NCI-H1048 (cell line): Measurements from ENCODE around the gene CEND1.
A peak's percentile ranks its signal among the peaks of the same experiment; 100 is the strongest.

Experiments used
- DNase-seq: peaks from one replicate; lab custom pipeline; 2025; lab: John Stamatoyannopoulos, UW

CEND1 gene

GRCh38 chr11:794766-795633, 5.1 kb upstream of the CEND1 start:
- DNase-seq = no peak

GRCh38 chr11:794013-794765, 4.3 kb upstream of the CEND1 start:
- DNase-seq = no peak

GRCh38 chr11:793556-793955, 3.7 kb upstream of the CEND1 start:
- DNase-seq = no peak

- DNase-seq = no peak
Measured at GRCh38 chr11:792873-793272, 3.0 kb upstream of the CEND1 start.

GRCh38 chr11:792535-792821, 2.6 kb upstream of the CEND1 start:
- DNase-seq = no peak

GRCh38 chr11:791658-792534, 2.0 kb upstream of the CEND1 start:
- no peak for DNase-seq

- no peak for DNase-seq
Measured at GRCh38 chr11:790721-791564, 1.1 kb upstream of the CEND1 start.

- no peak for DNase-seq
Measured at GRCh38 chr11:788953-789940, 643 bp downstream of the CEND1 start.

GRCh38 chr11:788009-788640, 1.8 kb downstream of the CEND1 start:
- DNase-seq = no peak

GRCh38 chr11:787084-787675, 2.7 kb downstream of the CEND1 start:
- no peak for DNase-seq

GRCh38 chr11:786235-787083, 3.4 kb downstream of the CEND1 start:
- DNase-seq = no peak

GRCh38 chr11:783581-784015, 6.3 kb downstream of the CEND1 start:
- DNase-seq = peak; percentile 60

- DNase-seq = no peak
Measured at GRCh38 chr11:782264-783174, 7.4 kb downstream of the CEND1 start.

- no peak for DNase-seq
Measured at GRCh38 chr11:779955-780532, 9.8 kb downstream of the CEND1 start.

GRCh38 chr11:778976-779954, 10.6 kb downstream of the CEND1 start:
- no peak for DNase-seq
